IPS-15b (cell line): ENCODE measurements around the gene ZDHHC14.
"Not testable (repeated sequence)": the region's sequence is repeated elsewhere in the genome, so short reads cannot be mapped to it uniquely, and the experiment has no call there.

Experiments used
- H3K27me3 ChIP-seq: one replicate; pipeline ENCODE4 v1.6.1; 2013; ENCODE audit warnings: low read length; ENCODE audit not compliant: control insufficient read depth, insufficient read depth
- H3K36me3 ChIP-seq: one replicate; pipeline ENCODE4 v1.6.1; 2013; ENCODE audit warnings: low read length; ENCODE audit not compliant: control insufficient read depth, insufficient read depth
- H3K4me1 ChIP-seq: one replicate; pipeline ENCODE4 v1.6.1; 2013; ENCODE audit warnings: mild to moderate bottlenecking, low read length; ENCODE audit not compliant: control insufficient read depth, insufficient read depth
- H3K4me3 ChIP-seq: one replicate; pipeline ENCODE4 v1.5.1; 2013; ENCODE audit warnings: low read depth, low read length
- H3K9ac ChIP-seq: one replicate; pipeline ENCODE4 v1.6.1; 2013; ENCODE audit warnings: low read depth, mild to moderate bottlenecking, low read length
- H3K9me3 ChIP-seq: one replicate; pipeline ENCODE4 v1.6.1; 2013; ENCODE audit warnings: mild to moderate bottlenecking, low read length; ENCODE audit not compliant: control insufficient read depth, insufficient read depth

The ZDHHC14 gene

DNA sequence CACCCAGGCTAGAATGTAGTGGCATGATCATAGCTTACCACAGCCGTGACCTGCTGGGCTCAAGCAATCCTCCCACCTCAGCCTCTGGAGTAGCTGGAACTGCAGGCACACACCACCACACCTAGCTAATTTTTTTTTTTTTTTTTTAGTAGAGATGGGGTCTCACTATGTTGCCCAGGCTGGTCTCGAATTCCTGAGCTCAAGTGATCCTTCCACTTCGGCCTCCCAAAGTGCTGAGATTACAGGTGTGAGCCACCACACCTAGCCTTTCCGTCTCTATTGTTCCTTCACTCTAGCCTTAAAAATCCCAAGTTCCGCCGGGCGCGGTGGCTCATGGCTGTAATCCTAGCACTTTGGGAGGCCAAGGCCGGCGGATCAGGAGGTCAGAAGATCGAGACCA is 14.2 kb downstream of the ZDHHC14 start:
- not testable (repeated sequence) for H3K27me3 ChIP-seq, H3K36me3 ChIP-seq, H3K4me3 ChIP-seq, H3K9ac ChIP-seq, H3K9me3 ChIP-seq, H3K4me1 ChIP-seq

DNA sequence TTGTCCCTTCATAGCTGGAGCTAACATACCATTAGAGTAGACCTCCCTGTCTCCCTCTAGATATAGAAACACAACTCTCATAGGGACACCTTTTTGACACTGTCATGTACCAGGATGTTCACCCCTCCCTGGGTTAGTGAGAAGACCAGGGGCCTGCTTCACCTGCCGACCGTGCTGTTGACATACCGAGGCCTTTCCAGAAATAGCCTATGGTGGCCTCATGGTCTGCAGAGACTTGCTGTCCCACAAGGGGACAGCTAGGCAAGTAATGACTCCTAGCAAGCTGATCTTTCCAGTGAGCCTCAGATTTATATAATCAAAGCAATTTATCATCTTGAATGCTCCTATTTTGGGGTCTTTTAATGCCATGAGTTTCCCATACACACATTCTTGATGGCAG is 15.0 kb downstream of the ZDHHC14 start:
- H3K9ac ChIP-seq, result no peak overlapping the region
- H3K36me3 ChIP-seq, result no peaks in the 10 kb centered on the region
- no peaks in the 10 kb centered on the region for H3K27me3 ChIP-seq
- no peaks in the 10 kb centered on the region for H3K4me1 ChIP-seq
- H3K4me3 ChIP-seq, result no peak overlapping the region
- no peaks in the 10 kb centered on the region for H3K9me3 ChIP-seq

DNA sequence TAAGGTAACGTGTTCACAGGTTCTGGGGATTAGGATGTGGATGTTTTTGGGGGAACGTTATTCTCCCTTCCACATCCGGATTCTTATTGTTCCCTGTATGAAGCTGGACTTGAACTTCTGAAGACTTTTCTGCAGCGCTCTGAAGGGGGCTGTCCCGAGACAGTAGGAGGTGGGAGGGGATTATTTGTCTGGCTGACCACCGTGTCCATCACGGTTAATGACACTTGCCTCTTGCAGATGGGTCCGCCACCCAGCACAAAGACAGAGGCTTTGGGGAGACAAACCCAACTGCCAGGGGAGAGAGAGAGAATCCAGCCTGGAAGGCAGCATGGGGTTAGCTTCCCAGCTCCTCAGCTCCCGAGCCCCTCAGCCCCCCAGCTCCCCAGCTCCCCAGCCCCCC is 16.7 kb downstream of the ZDHHC14 start:
- no peak overlapping the region for H3K9ac ChIP-seq
- H3K9me3 ChIP-seq, result no peaks in the 10 kb centered on the region
- H3K4me3 ChIP-seq, result no peak overlapping the region
- H3K27me3 ChIP-seq, result no peaks in the 10 kb centered on the region
- H3K36me3 ChIP-seq, result no peaks in the 10 kb centered on the region
- H3K4me1 ChIP-seq, result no peaks in the 10 kb centered on the region

DNA sequence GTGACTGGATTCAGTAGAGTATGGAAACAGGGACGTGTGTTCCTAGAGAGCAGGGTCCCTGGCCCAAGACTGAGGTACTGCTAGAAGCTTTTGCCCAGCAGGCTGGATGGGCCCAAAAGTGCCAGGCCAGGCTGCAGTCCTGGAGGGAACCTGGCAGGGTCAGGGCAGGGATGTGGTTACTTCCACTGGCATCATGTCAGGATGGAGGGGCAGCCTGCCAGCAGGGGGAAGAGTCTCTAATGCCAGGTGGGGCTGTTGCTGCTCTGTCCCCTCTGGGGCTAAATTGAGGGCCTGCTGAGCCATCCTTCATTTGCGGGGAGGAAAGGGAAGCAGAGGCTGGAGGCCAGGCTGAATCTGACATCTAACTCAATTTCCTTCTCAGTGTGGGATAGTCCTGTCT is 17.2 kb downstream of the ZDHHC14 start:
- H3K4me1 ChIP-seq, result peaks cover 4% of the 10 kb centered on the region
- H3K27me3 ChIP-seq, result no peaks in the 10 kb centered on the region
- no peaks in the 10 kb centered on the region for H3K9me3 ChIP-seq
- H3K9ac ChIP-seq, result no peak overlapping the region
- no peak overlapping the region for H3K4me3 ChIP-seq
- H3K36me3 ChIP-seq, result no peaks in the 10 kb centered on the region

DNA sequence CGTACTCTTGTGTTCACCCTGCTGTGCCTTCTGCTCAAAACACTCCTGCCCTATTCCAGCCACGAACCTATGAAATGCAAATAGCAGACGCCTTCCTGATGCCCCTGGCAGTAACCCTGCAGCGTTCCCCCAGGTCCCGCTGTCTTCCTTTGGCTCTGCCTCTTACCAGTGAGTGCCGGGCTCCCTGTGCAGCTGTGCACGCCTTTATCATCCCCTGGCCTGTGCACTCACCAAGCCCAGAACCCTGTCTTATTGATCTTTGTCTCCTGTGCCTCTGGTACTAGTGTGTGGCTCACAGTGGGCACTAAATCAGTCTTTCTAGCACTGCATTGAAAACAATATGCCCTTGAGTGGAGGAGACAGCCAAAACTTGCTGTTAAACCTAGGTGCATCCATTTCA is 19.7 kb downstream of the ZDHHC14 start:
- H3K36me3 ChIP-seq, result no peaks in the 10 kb centered on the region
- no peak overlapping the region for H3K9ac ChIP-seq
- no peak overlapping the region for H3K4me3 ChIP-seq
- no peaks in the 10 kb centered on the region for H3K27me3 ChIP-seq
- no peaks in the 10 kb centered on the region for H3K9me3 ChIP-seq
- H3K4me1 ChIP-seq, result peaks cover 9% of the 10 kb centered on the region

DNA sequence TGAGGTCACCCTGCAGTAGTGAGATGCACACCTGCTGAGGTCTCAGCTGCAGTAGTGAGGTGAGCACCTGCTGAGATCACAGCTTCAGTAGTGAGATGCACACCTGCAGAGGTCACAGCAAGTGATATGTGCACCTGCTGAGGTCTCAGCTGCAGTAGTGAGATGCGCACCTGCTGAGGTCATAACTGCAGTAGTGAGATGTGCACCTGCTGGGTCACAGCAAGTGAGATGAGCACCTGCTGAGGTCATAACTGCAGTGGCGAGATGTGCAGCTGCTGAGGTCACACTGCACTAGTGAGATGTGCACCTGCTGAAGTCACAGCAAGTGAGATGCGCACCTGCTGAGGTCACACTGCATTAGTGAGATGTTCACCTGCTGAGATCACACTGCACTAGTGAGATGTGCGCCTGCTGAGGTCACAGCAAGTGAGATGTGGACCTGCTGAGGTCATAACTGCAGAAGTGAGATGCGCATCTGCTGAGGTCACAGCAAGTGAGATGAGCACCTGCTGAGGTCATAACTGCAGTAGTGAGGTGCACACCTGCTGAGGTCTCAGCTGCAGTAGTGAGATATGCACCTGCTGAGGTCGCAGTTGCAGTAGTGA is 20.8 kb downstream of the ZDHHC14 start:
- Histone ChIP-seq H3K9me3 (no peaks in the 10 kb centered on the region), H3K4me3 (no peak overlapping the region), H3K36me3 (no peaks in the 10 kb centered on the region), H3K27me3 (no peaks in the 10 kb centered on the region), H3K9ac (no peak overlapping the region), H3K4me1 (peaks cover 9% of the 10 kb centered on the region)

DNA sequence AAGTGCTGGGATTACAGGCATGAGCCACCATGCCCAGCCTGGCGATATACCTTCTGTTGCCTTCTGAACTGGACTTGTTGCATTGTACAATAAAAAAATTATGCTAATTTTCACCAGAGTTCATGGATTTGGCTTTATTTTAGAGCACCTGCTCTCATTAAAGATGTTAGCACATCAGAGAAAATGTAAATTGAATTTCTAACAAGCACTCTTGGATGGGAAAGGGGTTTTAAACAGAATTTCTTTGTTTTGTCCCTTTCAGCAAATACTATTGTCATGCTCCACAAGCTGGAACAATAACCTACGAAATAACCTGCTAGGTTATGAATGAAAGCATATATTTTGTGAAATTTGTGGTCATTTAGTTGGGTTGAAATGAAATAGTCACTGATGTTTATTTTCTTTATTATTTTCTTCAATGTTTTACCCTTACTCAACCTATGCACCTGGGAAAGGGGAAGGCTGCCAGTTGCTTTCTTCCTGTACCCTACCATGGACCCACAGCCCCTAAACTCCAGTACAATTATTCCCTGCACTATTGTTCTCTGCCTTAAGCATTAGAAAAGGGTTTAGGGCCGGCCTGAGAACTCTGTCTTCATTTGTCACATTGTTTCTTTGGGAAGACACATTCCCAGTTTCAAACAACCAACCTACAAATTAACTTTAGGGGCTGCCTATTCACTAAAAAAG is 22.2 kb downstream of the ZDHHC14 start:
- H3K4me3 ChIP-seq, result no peak overlapping the region
- H3K27me3 ChIP-seq, result no peaks in the 10 kb centered on the region
- no peak overlapping the region for H3K9ac ChIP-seq
- no peaks in the 10 kb centered on the region for H3K36me3 ChIP-seq
- H3K4me1 ChIP-seq, result peaks cover 9% of the 10 kb centered on the region
- no peaks in the 10 kb centered on the region for H3K9me3 ChIP-seq

DNA sequence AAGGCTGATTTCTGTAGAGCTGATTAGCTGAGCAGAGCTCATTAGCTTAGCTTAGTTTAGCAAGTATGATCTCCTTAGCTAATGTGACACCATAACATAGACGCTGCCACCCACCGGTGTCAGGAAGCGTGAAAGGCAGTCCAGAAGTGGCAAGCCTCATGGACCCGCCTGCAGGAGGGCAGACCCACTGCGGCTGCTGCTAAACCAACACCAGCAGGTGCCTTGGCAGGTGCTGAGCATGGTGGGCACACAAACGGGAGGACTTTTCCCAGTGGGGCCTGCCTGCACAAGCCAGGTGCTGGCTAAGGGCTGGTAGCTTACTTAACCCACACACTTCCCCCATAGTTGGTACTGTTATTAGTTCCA is 22.7 kb downstream of the ZDHHC14 start:
- Histone ChIP-seq H3K4me1 (peaks cover 9% of the 10 kb centered on the region), H3K36me3 (no peaks in the 10 kb centered on the region), H3K4me3 (no peak overlapping the region), H3K27me3 (no peaks in the 10 kb centered on the region), H3K9me3 (no peaks in the 10 kb centered on the region), H3K9ac (no peak overlapping the region)

DNA sequence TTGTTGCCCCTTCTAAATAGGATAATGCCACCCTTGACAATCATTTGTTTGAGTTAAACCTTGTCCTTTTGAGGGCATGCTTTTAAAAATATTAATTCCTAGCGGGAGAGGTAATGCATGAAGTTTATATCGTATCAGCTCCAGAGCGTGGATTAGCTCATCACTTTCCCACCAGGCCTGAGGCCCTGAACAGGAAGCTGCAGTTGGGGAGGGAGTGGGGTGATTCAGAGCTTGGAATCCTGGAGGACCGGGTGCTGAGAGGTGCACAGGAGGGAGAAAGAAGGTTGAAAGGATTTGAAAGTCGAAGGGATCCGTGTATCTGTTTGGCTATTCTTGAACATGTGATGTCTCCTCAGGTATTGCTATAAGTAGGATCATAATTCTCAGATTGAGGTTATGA is 25.0 kb downstream of the ZDHHC14 start:
- no peaks in the 10 kb centered on the region for H3K27me3 ChIP-seq
- H3K4me1 ChIP-seq, result peaks cover 9% of the 10 kb centered on the region
- no peaks in the 10 kb centered on the region for H3K9me3 ChIP-seq
- H3K36me3 ChIP-seq, result no peaks in the 10 kb centered on the region
- no peak overlapping the region for H3K9ac ChIP-seq
- no peak overlapping the region for H3K4me3 ChIP-seq

DNA sequence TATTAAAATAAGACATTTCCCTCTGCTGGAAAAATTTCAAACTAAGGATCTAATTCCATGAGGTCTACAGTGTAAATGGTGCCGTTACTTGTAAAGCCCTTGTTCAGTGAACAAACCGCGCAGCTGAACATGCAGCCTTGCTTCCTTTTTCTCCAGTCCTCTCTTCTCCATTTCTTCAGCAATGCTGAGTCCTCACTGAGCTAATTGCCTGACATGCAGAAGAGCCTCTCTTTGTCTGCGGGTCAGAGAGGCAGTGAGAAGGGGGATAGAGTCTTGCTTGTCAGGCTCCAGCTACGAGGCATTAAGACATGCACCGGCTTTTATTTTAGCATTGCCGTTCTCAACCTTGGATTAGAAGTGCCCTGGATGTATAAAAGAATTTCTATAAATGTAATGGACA is 25.7 kb downstream of the ZDHHC14 start:
- Histone ChIP-seq H3K4me3 (no peak overlapping the region), H3K9me3 (no peaks in the 10 kb centered on the region), H3K9ac (no peak overlapping the region), H3K36me3 (no peaks in the 10 kb centered on the region), H3K27me3 (no peaks in the 10 kb centered on the region), H3K4me1 (peaks cover 9% of the 10 kb centered on the region)

DNA sequence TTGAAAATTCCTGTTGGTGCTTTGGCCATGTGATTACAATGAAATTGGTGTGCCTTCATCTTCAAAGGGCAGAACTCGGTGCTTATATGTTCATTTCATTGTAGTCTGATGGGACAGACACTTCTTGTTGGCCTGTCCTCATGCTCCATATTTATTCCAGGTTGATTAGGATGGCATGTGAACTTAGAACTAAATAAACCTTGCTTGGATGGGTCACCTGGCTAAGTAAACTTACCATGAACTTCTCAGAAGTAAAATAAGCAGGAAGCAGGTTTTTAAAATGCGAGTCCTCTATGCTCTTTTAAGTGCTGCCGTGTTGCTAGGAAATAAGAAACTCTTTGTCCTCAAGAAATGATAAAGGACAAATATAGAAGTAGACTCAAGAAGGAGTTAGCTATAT is 26.7 kb downstream of the ZDHHC14 start:
- H3K9ac ChIP-seq, result no peak overlapping the region
- no peaks in the 10 kb centered on the region for H3K36me3 ChIP-seq
- no peaks in the 10 kb centered on the region for H3K27me3 ChIP-seq
- H3K9me3 ChIP-seq, result no peaks in the 10 kb centered on the region
- peaks cover 9% of the 10 kb centered on the region for H3K4me1 ChIP-seq
- H3K4me3 ChIP-seq, result no peak overlapping the region

DNA sequence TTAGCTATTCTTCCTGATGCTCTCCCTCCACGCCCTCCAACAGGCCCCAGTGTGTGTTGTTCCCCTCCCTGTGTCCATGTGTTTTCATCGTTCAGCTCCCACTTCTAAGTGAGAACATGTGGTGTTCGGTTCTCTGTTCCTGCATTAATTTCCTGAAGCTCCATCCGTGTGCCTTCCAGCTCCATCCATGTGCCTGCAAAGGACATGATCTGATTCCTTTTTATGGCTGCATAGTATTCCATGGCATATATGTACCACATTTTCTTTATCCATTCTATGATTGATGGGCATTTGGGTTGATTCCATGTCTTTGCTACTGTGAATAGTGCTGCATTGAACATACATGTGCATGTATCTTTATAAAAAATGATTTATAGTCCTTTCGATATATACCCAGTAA is 27.4 kb downstream of the ZDHHC14 start:
- not testable (repeated sequence) for H3K4me3 ChIP-seq, H3K4me1 ChIP-seq, H3K9me3 ChIP-seq, H3K27me3 ChIP-seq, H3K36me3 ChIP-seq, H3K9ac ChIP-seq
